OCI-LY3 (cell line): ENCODE results near the gene CKB.

Experiments used
- H2AFZ ChIP-seq: fragments of 200-600, 300-600 bp; shearing (Covaris generic); 2 replicates; pipeline ENCODE4 v1.6.0; 2014; ENCODE audit warnings: antibody characterized with exemption, low read depth, low read length
- H3K27ac ChIP-seq: fragments of 200-600, 300-600 bp; sonication (generic); 2 replicates; pipeline ENCODE4 v1.5.1; 2014; ENCODE audit warnings: mild to moderate bottlenecking, low read length, moderate library complexity, mixed read lengths
- H3K27me3 ChIP-seq: fragments of 200-600, 300-600 bp; sonication (generic); 2 replicates; pipeline ENCODE4 v1.6.1; 2014; ENCODE audit warnings: low read depth, low read length, mixed read lengths
- H3K36me3 ChIP-seq: fragments of 200-600, 300-600 bp; sonication (generic); replicated peaks from 2 replicates; pipeline ENCODE3; 2014; ENCODE audit warnings: low read depth, low read length, mixed read lengths
- H3K4me1 ChIP-seq: fragments of 300-600, 200-600 bp; sonication (generic); 2 replicates; pipeline ENCODE4 v1.6.1; 2014; ENCODE audit warnings: low read length, mixed read lengths
- H3K4me2 ChIP-seq: fragments of 200-600, 300-600 bp; sonication (generic); 2 replicates; pipeline ENCODE4 v1.6.1; 2014; ENCODE audit warnings: low read length, mixed read lengths
- H3K4me3 ChIP-seq: fragments of 300-600, 200-600 bp; sonication (generic); 2 replicates; pipeline ENCODE4 v1.5.1; 2014; ENCODE audit warnings: antibody characterized with exemption, mild to moderate bottlenecking, low read length, moderate library complexity
- H3K79me2 ChIP-seq: fragments of 300-600, 200-600 bp; shearing (Covaris generic); 2 replicates; pipeline ENCODE4 v1.6.1; 2014; ENCODE audit warnings: mild to moderate bottlenecking, low read length, mixed read lengths
- H3K9ac ChIP-seq: fragments of 300-600, 200-600 bp; shearing (Covaris generic); 2 replicates; pipeline ENCODE4 v1.6.0; 2014; ENCODE audit warnings: mild to moderate bottlenecking, low read length, moderate library complexity
- H3K9me3 ChIP-seq: fragments of 200-600, 300-600 bp; shearing (Covaris generic); 2 replicates; pipeline ENCODE4 v1.6.1; 2014; ENCODE audit warnings: low read length, mixed read lengths; ENCODE audit not compliant: insufficient read depth
- H4K20me1 ChIP-seq: fragments of 200-600, 300-600 bp; sonication (generic); 2 replicates; pipeline ENCODE4 v1.6.1; 2016; ENCODE audit warnings: low read length, mixed read lengths; ENCODE audit not compliant: insufficient read depth
- EZH2phosphoT487 ChIP-seq: fragments of 200-600 bp; shearing (Covaris generic); IDR thresholded peaks from 2 replicates; pipeline ENCODE4 v1.6.1; 2018; ENCODE audit warnings: antibody characterized with exemption, mixed run types, low read depth
- TF ChIP-seq, protein P1 (sequence below): fragments of 200-600, 300-600 bp; sonication (generic); IDR thresholded peaks from 2 replicates; pipeline ENCODE4 v1.5.1; 2014; ENCODE audit warnings: antibody characterized with exemption, low read length, low read depth

Gene CKB

DNA sequence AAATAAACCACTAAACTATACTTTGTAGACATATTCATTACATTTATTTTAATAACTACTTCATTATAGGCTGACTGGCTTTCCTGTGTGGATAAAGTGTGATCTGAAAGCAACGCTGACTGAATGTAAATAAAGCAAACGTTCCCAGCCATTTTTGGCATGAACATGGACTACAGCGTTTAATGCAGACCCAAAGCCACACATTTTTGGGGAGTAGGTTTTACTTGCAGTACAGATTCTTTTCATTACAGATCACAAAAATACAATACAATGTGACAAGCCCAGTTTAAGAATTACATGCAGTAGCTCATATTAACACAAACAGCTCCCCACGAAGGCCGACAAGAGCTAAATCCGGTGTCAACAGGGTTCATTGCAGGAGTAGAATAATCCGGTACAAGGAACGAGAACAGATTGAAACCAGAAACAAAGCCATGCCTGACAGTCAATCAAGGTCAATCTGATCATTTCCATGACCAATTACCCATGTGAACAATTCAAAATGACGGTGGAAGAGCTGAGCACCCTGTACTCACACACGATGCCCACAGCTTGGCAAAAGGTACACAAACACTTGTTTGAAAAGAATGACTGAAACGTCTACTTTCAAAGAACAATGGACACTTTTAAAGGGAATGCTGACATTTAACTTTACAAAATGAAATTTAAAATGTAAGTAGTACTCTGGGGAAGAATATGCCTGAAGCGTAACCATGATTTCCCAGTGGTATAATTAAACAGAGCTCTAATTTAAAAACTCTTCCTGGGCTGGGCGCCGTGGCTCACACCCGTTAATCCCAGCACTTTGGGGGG is 34.5 kb upstream of the CKB start:
- H3K4me3 ChIP-seq, result no peak overlapping the region
- no peak overlapping the region for H3K9ac ChIP-seq
- H3K4me2 ChIP-seq, result no peak overlapping the region
- no peaks in the 10 kb centered on the region for H3K9me3 ChIP-seq
- H4K20me1 ChIP-seq, result peaks cover 34% of the 10 kb centered on the region
- no peaks in the 10 kb centered on the region for H3K27me3 ChIP-seq
- H3K36me3 ChIP-seq, result peaks cover 29% of the 10 kb centered on the region
- TF ChIP-seq, protein P1, sequence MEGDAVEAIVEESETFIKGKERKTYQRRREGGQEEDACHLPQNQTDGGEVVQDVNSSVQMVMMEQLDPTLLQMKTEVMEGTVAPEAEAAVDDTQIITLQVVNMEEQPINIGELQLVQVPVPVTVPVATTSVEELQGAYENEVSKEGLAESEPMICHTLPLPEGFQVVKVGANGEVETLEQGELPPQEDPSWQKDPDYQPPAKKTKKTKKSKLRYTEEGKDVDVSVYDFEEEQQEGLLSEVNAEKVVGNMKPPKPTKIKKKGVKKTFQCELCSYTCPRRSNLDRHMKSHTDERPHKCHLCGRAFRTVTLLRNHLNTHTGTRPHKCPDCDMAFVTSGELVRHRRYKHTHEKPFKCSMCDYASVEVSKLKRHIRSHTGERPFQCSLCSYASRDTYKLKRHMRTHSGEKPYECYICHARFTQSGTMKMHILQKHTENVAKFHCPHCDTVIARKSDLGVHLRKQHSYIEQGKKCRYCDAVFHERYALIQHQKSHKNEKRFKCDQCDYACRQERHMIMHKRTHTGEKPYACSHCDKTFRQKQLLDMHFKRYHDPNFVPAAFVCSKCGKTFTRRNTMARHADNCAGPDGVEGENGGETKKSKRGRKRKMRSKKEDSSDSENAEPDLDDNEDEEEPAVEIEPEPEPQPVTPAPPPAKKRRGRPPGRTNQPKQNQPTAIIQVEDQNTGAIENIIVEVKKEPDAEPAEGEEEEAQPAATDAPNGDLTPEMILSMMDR, result no peak
- TF ChIP-seq EZH2phosphoT487, result no peak
- H3K27ac ChIP-seq, result no peak overlapping the region
- H3K4me1 ChIP-seq, result peaks cover 9% of the 10 kb centered on the region
- no peak overlapping the region for H2AFZ ChIP-seq
- peaks cover 53% of the 10 kb centered on the region for H3K79me2 ChIP-seq

DNA sequence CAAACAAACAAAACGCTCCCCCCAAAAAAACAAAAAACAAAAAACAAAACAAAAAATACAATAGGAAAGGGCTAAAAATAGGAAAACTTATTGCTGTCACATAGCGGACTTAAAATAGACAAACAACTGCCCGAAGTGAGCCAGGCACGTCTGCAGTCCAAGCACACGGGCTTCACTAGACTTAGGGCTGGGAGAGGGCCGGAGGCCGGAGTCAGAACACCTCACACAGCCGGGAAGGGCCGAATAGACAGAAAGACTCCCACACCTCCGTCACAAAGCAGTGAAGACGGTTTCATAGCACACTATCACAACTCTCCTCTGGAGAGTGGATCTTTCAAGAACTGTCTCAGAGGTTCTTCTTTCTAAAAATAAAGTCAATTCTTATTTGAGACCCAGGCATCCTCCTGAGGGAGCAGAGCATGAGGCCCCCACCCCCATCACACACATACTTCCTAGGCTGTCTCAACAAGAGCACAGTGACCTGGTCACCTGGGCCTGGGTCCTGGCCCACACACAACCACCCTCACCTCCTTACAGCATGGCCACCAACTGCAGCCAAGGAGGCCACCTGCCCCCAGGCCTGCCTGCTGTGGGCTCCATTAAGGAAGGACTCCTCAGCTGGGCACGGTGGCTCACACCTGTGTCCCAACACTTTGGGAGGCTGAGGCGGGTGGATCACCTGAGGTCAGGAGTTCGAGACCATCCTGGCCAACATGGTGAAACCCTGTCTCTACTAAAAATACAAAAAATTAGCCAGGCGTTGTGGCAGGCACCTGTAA is 33.1 kb upstream of the CKB start:
- no peak overlapping the region for H3K4me3 ChIP-seq
- peaks cover 39% of the 10 kb centered on the region for H3K79me2 ChIP-seq
- no peak overlapping the region for H3K4me2 ChIP-seq
- no peak overlapping the region for H3K9ac ChIP-seq
- H3K4me1 ChIP-seq, result peaks cover 3% of the 10 kb centered on the region
- TF ChIP-seq, protein P1, result no peak
- TF ChIP-seq EZH2phosphoT487, result no peak
- no peak overlapping the region for H2AFZ ChIP-seq
- no peak overlapping the region for H3K27ac ChIP-seq
- H3K27me3 ChIP-seq, result no peaks in the 10 kb centered on the region
- H4K20me1 ChIP-seq, result peaks cover 23% of the 10 kb centered on the region
- peaks cover 28% of the 10 kb centered on the region for H3K36me3 ChIP-seq
- H3K9me3 ChIP-seq, result no peaks in the 10 kb centered on the region

- peaks cover 9% of the 10 kb centered on the region for H3K79me2 ChIP-seq
- no peaks in the 10 kb centered on the region for H3K27me3 ChIP-seq
- H3K4me2 ChIP-seq, result no peak overlapping the region
- no peak overlapping the region for H3K4me3 ChIP-seq
- H3K9ac ChIP-seq, result no peak overlapping the region
- no peak for TF ChIP-seq EZH2phosphoT487
- TF ChIP-seq, protein P1, result no peak
- H3K9me3 ChIP-seq, result no peaks in the 10 kb centered on the region
- H3K27ac ChIP-seq, result no peak overlapping the region
- H2AFZ ChIP-seq, result no peak overlapping the region
- no peaks in the 10 kb centered on the region for H3K4me1 ChIP-seq
- no peaks in the 10 kb centered on the region for H3K36me3 ChIP-seq
- H4K20me1 ChIP-seq, result no peaks in the 10 kb centered on the region
Observed at GRCh38 chr14:103552846-103553210, 30.2 kb upstream of the CKB start.
